HUES48 (cell line): ENCODE measurements around the gene LMX1B.
A peak's percentile ranks its signal among the peaks of the same experiment; 100 is the strongest.
"Not testable (repeated sequence)": the region's sequence is repeated elsewhere in the genome, so short reads cannot be mapped to it uniquely, and the experiment has no call there.

Experiments
- H3K27ac ChIP-seq: one replicate; pipeline ENCODE4 v1.7.0; 2013; ENCODE audit warnings: low read depth, low read length, inconsistent platforms
- H3K27me3 ChIP-seq: 2 replicates; pipeline ENCODE4 v1.6.1; 2013; ENCODE audit warnings: mild to moderate bottlenecking, low read length; ENCODE audit not compliant: control insufficient read depth, insufficient read depth
- H3K36me3 ChIP-seq: 2 replicates; pipeline ENCODE4 v1.6.1; 2013; ENCODE audit warnings: low read length; ENCODE audit not compliant: control insufficient read depth, insufficient read depth
- H3K4me1 ChIP-seq: 2 replicates; pipeline ENCODE4 v1.6.1; 2013; ENCODE audit warnings: mild to moderate bottlenecking, low read length; ENCODE audit not compliant: control insufficient read depth, insufficient read depth
- H3K4me3 ChIP-seq: 2 replicates; pipeline ENCODE4 v1.5.1; 2013; ENCODE audit warnings: mild to moderate bottlenecking, low read depth, low read length
- H3K9ac ChIP-seq: 2 replicates; pipeline ENCODE4 v1.6.1; 2013; ENCODE audit warnings: mild to moderate bottlenecking, low read depth, low read length, moderate library complexity
- H3K9me3 ChIP-seq: 2 replicates; pipeline ENCODE4 v1.6.1; 2013; ENCODE audit warnings: low read length; ENCODE audit not compliant: control insufficient read depth, insufficient read depth

LMX1B gene

GRCh38 chr9:126707083-126707482 lies 93.4 kb downstream of the LMX1B start:
- Histone ChIP-seq H3K4me1 (peaks cover 16% of the 10 kb centered on the region), H3K9ac (no peak overlapping the region), H3K27me3 (peaks cover 36% of the 10 kb centered on the region), H3K9me3 (no peaks in the 10 kb centered on the region), H3K4me3 (no peak overlapping the region), H3K27ac (no peak overlapping the region), H3K36me3 (no peaks in the 10 kb centered on the region)

- H3K4me3 ChIP-seq, H3K27ac ChIP-seq, H3K9ac ChIP-seq, H3K9me3 ChIP-seq, H3K36me3 ChIP-seq: not testable (repeated sequence)
- peaks cover 36% of the 10 kb centered on the region for H3K27me3 ChIP-seq
- H3K4me1 ChIP-seq, result peaks cover 14% of the 10 kb centered on the region
Observed at GRCh38 chr9:126707712-126708111, 94.0 kb downstream of the LMX1B start.

- no peak overlapping the region for H3K9ac ChIP-seq
- peaks cover 34% of the 10 kb centered on the region for H3K27me3 ChIP-seq
- H3K4me3 ChIP-seq, result no peak overlapping the region
- no peaks in the 10 kb centered on the region for H3K36me3 ChIP-seq
- H3K9me3 ChIP-seq, result no peaks in the 10 kb centered on the region
- H3K27ac ChIP-seq, result no peak overlapping the region
- H3K4me1 ChIP-seq, result peaks cover 10% of the 10 kb centered on the region
Observed at GRCh38 chr9:126708178-126708577, 94.5 kb downstream of the LMX1B start.

- no peak overlapping the region for H3K9ac ChIP-seq
- peaks cover 9% of the 10 kb centered on the region for H3K4me1 ChIP-seq
- no peaks in the 10 kb centered on the region for H3K36me3 ChIP-seq
- H3K4me3 ChIP-seq, result no peak overlapping the region
- no peak overlapping the region for H3K27ac ChIP-seq
- H3K27me3 ChIP-seq, result peaks cover 23% of the 10 kb centered on the region
- H3K9me3 ChIP-seq, result no peaks in the 10 kb centered on the region
Observed at GRCh38 chr9:126709241-126709640, 95.5 kb downstream of the LMX1B start.

- Histone ChIP-seq H3K27ac (no peak overlapping the region), H3K4me3 (no peak overlapping the region), H3K9me3 (no peaks in the 10 kb centered on the region), H3K27me3 (no peaks in the 10 kb centered on the region), H3K9ac (no peak overlapping the region), H3K36me3 (no peaks in the 10 kb centered on the region), H3K4me1 (peaks cover 10% of the 10 kb centered on the region)
Observed at GRCh38 chr9:126715382-126715781, 101.7 kb downstream of the LMX1B start.

GRCh38 chr9:126717441-126717840 lies 103.7 kb downstream of the LMX1B start:
- H3K4me3 ChIP-seq, H3K9me3 ChIP-seq, H3K27me3 ChIP-seq, H3K27ac ChIP-seq, H3K9ac ChIP-seq, H3K36me3 ChIP-seq: not testable (repeated sequence)
- peaks cover 14% of the 10 kb centered on the region for H3K4me1 ChIP-seq

- no peak overlapping the region for H3K4me3 ChIP-seq
- no peaks in the 10 kb centered on the region for H3K9me3 ChIP-seq
- H3K27me3 ChIP-seq, result peaks cover 28% of the 10 kb centered on the region
- H3K9ac ChIP-seq, result no peak overlapping the region
- H3K27ac ChIP-seq, result peak overlapping the region; percentile 66
- H3K36me3 ChIP-seq, result no peaks in the 10 kb centered on the region
- peaks cover 14% of the 10 kb centered on the region for H3K4me1 ChIP-seq
Observed at GRCh38 chr9:126719618-126720031, 105.9 kb downstream of the LMX1B start.

GRCh38 chr9:126720036-126720435 lies 106.3 kb downstream of the LMX1B start:
- H3K27me3 ChIP-seq, result peaks cover 32% of the 10 kb centered on the region
- H3K9me3 ChIP-seq, result no peaks in the 10 kb centered on the region
- H3K27ac ChIP-seq, result peak overlapping the region; percentile 66
- no peaks in the 10 kb centered on the region for H3K36me3 ChIP-seq
- H3K9ac ChIP-seq, result no peak overlapping the region
- no peak overlapping the region for H3K4me3 ChIP-seq
- H3K4me1 ChIP-seq, result peaks cover 14% of the 10 kb centered on the region

- peaks cover 34% of the 10 kb centered on the region for H3K27me3 ChIP-seq
- no peak overlapping the region for H3K4me3 ChIP-seq
- peaks cover 14% of the 10 kb centered on the region for H3K4me1 ChIP-seq
- no peak overlapping the region for H3K27ac ChIP-seq
- no peaks in the 10 kb centered on the region for H3K9me3 ChIP-seq
- no peak overlapping the region for H3K9ac ChIP-seq
- H3K36me3 ChIP-seq, result no peaks in the 10 kb centered on the region
Observed at GRCh38 chr9:126720661-126721563, 107.2 kb downstream of the LMX1B start.

- Histone ChIP-seq H3K36me3 (no peaks in the 10 kb centered on the region), H3K9me3 (no peaks in the 10 kb centered on the region), H3K4me1 (peaks cover 14% of the 10 kb centered on the region), H3K4me3 (peak overlapping the region; percentile 70; the same call in 1 of the 2 replicates), H3K27me3 (peaks cover 34% of the 10 kb centered on the region), H3K9ac (no peak overlapping the region), H3K27ac (no peak overlapping the region)
Observed at GRCh38 chr9:126721564-126721981, 107.8 kb downstream of the LMX1B start.

- Histone ChIP-seq H3K27me3 (peaks cover 34% of the 10 kb centered on the region), H3K4me3 (peak overlapping the region; percentile 70), H3K36me3 (no peaks in the 10 kb centered on the region), H3K9me3 (no peaks in the 10 kb centered on the region), H3K9ac (no peak overlapping the region), H3K4me1 (peaks cover 14% of the 10 kb centered on the region), H3K27ac (no peak overlapping the region)
Observed at GRCh38 chr9:126722252-126722921, 108.7 kb downstream of the LMX1B start.
